HG03060 (cell line): ENCODE measurements around the gene FILIP1L.

ENCODE experiments used
- ATAC-seq: cut with Tn5 transposase; IDR thresholded peaks from one replicate; pipeline ENCODE4 v1.9.1; 2021; ENCODE audit warnings: low read depth, moderate number of reproducible peaks; ENCODE audit not compliant: unreplicated experiment

FILIP1L gene

DNA sequence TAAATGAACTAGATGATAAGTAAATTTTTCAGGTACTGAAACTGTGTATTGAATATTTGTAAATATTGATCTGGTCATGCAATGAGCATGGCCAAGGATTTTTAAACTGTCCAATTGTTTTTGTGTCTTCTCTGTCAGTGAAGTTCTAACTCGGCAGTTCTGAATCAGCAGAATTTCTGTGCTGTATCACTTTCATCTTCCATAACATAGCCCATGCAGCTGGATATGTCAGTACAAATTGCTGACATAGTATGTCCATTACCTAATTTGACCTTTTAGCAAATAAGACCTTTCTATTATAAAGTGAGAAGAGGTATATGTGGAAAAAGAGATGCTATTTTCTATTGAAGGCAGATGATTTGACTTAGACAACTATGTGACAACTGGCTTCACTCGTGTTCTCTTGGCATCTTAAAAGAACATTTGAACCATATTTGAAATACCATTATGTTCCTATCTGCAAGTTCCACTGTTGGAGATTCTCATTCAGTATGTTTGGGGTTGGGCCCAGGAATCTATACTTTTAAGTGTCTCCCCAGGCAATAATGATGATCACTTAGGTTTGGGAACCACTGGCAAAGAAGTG lies 206.2 kb downstream of the FILIP1L start:
- no peak for ATAC-seq

DNA sequence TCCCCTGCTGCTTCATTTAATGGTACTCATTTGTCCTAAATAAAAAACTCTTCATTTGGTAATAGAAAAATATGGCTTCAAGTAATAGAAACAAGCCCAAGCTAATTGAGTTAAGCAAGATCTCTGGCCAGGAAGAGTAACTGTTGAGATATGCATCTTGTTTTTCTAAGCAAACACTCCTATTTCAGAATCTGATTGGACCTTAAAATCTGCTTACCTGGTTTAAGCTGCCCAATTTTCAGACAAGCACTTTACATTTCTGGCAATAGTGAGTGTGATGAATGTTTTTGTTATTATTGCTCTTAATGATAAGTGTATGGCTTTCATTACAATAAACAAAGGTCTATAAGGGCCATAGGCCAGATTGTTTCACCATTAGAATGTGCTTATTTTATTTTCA lies 210.4 kb downstream of the FILIP1L start:
- no peak for ATAC-seq

DNA sequence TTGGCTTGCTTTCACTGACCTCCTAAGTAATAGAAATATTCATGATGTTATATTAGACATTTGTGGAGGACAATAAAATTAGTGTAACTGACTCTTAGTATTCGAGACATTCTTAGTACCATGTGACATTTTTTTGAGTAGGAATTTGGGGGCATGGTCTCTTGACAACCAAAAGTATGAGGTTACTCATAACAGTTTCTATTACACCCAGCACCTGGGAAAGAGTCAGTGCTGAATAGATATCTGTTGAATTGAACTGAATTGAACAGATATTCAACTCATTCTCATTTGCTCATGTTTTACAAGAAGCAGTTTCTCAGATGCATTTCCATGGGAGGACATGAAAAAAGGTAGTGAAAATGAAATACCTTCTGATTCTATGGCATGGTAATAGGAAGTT lies 212.2 kb downstream of the FILIP1L start:
- no peak for ATAC-seq

DNA sequence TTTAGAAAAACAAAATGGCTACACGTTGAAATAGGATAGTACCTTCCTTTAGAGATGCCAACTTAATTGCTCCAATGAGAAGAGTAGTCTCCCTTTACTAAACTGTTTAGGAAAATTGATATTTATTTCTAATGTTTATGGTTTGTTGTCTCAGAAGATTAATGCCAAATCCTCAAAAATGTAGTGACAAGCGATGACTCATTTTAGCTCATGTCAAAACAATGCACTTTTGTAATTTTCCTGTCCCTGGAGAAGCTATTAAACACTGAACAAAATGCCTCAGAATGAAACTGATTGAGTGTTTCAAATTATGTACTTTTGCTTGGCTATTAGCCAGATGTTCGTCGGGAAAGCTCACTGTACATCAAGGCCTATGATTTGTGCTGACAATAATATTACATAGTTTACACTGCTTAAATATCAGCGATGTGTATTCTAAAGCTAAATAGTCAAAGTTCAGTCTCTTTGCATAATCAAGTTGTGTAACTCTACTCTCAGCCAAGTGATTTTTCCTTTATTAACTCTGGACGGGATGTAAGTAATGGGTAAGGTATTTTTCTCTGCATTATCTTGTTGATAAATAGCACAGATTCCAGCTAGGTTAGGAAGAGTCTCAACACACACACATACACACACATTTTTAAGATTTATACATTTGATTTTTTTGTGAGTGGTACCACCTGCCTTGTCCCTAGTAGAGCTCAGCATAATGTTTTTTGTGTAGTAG lies 212.9 kb downstream of the FILIP1L start:
- ATAC-seq = no peak

DNA sequence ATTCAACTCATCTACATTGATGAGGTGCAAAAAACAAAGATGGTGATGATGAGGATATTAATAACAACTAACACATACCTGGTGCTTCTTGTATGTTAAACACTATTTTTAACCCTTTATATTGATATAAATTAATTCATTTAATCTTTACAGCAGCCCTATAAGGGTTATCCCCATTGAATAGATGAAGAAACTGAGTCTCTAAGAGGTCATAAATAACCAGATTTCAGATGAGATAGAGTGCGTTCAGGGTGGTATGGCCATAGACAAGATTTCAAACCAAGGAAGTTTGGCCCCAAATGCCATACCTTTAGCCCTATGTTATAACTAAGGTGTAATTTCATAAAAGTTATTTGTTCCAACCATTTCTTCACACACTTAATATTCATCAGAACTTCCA lies 214.1 kb downstream of the FILIP1L start:
- ATAC-seq = no peak

DNA sequence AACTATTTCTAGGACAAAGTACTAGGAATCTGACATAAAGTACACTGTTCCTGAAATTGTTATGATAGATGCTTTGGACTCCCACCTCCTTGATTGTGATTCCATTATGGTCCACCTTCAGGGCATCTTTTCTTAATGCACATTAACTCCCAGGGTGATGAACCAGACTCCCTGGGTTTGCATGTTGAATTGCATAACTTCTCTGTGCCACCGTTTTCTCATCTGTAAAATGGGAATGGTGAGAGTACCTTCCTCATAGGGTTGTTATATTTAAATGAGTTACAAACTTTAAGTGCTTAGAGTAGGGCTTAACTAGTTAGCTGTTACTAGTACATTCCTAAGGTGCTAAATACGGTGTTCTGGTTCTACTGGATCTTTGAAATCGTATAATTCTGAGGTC lies 214.7 kb downstream of the FILIP1L start:
- ATAC-seq = no peak

DNA sequence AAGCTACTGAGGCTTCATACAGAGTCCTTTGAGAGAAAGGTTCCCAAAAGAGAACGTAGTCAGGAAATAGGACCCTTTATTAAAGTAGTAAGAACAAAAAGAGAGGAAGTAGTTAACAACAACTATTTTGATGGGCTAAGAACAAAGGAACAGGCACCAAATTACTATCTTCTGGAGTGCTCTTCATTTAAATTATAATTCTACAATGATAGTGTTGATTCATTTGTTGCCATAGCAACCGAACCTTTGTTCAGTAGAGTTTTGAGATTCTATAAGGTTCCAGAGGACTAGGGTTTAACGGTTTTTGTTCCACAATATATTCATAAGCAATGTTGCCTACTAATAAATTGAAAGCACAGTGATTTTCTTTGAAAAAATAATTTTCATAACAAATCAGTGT lies 217.8 kb downstream of the FILIP1L start:
- no peak for ATAC-seq

DNA sequence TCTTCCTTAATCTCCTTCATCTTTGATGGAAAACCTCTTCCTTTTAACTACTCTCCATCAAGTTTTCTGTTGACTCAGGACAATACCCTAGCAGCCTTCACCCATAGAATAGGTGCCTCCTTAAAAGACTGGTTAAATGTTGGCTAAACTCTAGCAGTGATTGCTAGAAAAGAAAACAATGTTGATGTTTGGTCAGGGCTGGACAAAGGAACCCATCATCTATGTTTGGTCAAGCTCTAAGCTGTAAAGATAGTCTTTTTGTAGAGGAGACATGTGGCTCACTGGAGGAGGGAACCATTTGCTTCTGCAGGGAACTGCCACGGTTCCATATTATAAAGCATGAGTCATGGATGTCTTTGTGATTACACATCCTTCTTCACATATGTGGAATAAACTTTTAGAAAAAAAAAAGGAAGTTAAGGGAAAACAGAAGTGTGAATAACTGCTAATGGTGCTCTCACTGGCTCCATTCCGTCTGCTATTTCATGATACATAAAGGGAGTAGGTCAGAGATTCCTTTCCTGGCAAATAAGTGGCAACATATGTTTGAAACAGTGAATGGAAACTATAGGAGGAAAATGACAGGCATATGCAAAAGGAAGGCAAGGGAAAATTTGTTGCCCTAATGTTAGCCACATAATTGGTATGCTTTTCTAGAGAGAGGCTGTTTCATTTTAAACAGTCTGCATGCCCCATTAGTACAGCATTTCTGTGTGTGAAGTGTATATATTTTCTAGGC lies 218.4 kb downstream of the FILIP1L start:
- ATAC-seq = no peak

DNA sequence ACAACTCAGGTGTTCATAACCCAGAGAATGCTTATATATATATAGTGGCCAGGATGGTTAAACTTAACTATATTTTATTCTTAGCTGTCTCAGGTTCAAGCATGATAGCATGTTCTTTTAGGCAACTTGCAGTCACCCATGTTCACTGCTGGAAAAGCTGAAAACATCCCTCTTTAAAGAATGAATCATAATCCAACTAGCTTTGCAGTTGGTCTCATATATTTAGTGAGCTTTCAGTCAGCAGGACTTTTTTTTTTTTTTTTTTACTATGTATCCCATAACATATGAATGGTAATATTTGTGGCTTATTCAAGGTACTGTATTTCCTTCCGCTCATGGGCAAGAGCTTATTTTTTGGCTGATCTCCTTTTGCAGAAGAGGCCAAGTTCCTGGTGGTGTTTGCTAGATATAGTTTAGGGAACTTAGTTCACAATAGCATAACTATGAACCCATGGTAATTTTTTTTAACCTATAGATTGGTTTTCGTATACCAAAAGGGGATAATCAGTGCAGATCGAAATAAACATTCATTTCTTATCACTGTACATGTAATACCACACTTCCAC lies 219.1 kb downstream of the FILIP1L start:
- no peak for ATAC-seq

DNA sequence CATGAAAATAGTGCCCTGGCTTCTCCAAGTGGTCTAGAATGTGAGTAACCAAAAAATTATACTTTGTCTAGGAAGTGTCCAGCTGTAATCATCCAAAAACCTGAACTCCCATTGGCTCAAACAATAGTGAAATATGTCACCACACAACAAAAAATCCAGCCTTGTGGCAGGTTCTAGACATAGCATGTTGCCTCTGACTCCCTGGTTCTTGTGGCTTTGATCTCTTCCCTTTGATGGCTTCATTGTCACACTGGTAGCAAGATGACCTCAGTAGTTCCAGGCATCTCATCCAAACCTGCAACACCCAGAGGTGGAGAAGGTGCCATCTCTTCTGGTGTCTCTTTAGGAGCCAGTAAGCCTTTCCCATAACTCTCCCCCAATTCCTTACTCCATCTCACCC lies 222.0 kb downstream of the FILIP1L start:
- ATAC-seq = no peak

DNA sequence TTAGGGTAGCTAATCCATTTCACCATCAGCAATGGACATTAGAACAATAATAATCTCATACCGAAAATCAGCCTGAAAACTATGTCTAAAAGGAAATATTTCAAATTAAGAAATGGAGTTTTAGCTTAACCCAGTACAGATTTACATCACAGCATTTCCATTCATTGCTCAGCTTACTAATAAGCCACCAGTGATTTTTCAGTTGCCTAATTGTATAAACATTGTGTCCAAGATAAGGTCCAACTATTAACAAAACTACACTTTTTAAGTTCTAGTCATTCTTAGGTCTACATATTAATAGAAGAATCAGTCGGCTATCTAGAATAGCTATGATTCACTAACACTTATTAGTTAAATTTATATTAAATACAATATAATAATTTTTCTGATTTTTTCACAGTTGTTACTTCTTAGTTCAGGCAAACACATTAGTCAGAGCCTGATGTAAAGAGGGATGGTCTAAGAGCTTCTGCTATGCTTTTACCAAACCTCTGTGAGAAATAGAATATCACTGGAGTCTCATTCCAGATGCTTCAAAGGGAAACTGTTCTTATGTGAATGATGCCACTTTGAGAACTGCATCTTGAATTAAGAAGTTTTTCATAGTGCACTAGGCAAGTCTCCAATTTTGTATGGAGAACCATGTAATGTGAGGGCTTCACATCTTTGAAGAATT lies 222.6 kb downstream of the FILIP1L start:
- ATAC-seq = no peak

DNA sequence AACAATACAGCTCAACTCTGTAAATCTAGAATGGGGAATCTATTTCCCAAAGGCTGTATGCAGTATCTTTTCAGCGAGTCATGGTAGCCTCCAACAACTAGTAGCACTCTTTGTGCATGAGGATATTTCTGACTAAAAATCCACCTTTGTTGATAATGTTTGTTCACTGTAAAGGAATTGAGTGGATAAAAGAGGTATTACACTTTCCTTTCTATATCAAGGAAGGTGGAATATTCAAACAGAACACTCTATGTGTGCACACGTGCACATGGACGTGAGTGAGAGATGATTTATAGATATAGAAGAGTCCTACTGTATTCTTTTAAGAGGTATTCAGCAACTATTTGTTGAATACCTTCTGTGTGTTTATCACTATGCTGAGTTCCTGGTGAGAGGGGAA lies 228.4 kb downstream of the FILIP1L start:
- ATAC-seq = no peak

DNA sequence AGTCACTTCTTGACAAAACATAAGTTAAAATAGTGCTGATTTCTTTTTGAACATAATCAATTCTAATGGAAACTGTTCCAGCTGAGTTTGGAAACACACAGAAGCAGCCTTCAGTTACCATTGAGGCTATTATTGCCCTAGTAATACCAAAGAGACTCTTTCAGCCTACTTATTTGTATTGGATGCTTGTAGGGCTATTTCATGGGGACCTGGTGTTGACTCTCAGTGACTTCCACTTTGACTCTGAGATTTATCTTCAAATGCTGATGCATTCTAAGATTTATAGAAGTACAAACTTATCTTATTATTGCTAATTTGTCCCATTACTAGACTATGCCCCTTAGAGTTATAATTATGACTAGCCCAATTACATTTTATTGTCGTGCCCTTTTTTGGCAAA lies 229.2 kb downstream of the FILIP1L start:
- ATAC-seq = no peak

DNA sequence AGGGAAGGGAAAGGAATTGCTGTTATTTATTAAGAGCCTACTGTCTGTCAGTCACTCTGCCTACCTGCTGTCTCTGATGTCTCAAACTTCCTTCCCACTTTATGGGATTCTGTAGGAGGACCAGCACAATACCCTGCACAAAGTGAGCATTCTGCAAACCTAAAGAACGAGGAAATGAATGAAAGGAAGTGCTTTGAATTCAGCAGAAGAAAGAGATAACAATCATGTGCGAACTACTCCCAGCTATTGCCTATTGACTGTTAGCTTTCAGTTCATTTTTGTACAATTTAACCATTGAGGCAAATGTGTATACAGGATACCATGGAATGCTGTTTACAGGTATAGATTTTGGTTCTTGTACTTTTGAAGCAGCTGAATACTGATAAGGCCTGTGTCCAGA lies 229.8 kb downstream of the FILIP1L start:
- no peak for ATAC-seq

DNA sequence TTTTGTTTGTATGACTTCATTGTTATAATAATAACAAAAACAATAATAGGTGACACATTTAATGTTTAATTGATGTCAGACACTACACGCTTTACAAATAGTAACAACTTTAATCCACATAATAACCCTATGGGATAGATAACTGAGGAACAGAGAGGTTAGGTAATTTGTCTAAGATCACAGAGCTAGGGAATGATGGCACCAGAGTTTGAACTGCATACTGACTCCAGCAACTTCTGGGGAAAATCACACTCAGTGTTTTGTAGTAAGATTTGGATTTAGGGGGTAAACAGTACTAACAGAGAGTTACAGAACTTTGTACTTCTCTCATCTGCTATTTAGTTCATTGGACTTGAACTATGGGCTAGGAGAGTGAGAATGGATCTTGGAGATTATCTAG lies 230.6 kb downstream of the FILIP1L start:
- ATAC-seq = no peak

DNA sequence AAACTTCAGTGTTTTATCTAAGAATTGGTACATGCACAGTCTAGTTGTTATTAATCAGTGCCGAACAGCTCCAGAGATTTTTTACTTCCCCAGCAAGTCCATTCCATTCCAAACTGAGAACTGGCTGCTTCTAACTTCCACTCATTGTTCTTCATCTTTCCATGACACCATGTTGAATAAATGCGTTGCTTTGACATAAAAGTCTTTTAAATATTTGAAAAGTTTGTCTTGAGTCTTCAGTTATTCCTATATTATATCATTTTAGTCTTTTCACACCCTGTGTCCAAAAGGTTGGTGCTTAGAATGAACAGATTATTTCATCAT lies 231.2 kb downstream of the FILIP1L start:
- no peak for ATAC-seq

DNA sequence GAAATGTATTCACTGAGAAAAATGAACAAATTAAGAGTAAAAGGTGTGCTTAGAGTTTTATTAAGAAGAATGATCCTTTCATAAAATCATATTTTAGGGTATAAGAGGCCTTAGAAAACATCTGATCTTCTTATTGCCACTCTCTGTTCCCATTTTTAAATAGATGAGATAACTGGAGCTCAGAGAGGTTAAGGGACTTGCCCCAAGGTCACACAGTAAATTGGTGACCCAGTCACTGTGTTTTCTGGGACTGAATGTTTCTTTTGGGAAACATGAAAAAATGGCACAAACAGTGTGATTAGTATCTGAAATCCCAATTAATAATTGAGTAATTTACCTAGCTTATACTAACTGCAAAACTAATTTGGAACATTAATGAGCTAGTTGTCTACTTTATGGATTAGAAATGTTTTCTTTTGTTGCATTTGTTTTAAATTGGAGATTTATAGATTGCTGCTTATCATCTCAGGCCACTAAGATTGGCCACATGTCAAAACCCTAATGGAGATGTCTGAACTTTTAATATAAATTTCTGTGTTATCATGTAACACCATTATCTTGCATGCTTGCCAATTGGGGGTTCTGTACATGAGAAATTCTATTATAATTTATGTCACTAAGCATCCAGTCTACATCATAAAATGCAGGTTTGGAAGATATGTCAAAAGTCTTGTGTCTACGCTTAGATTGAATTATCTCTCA lies 231.7 kb downstream of the FILIP1L start:
- ATAC-seq = no peak

DNA sequence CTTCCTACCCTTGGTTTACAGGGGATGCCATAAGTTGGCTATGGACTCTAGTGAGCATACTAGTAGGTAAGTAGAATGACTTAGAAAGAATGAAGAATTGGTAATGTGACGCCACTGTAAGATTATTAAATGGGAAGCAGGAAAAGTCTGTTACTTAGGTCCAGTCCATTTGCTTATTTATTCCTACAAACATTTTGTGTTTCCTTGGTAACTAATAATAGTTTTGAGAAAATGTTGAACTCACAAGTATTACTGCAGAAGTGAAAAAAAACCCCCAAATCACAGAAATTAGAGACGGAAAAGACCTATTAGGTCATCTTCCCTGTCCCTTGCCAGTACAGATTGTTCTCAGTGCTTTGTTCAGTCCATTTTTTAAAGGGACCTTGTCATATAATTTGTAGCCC lies 233.2 kb downstream of the FILIP1L start:
- ATAC-seq = no peak

DNA sequence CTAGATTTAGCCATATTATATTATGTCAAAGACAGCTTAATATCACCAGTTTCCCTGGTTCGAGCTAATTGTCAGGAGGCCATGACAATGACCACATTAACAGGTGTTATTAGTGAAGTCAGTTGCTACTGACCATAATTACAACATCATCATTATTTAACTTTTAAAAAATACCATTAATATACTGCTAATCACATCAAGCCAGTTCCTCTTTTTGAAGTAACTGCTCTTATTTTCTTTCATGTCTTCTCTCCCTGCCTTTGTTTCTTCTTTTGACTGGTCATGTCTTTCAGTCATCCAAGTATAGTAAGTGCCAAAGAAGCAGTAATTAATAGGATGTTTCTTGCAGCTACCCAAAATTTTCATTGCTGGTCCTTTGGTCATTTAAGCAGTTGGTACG lies 235.0 kb downstream of the FILIP1L start:
- ATAC-seq = no peak

DNA sequence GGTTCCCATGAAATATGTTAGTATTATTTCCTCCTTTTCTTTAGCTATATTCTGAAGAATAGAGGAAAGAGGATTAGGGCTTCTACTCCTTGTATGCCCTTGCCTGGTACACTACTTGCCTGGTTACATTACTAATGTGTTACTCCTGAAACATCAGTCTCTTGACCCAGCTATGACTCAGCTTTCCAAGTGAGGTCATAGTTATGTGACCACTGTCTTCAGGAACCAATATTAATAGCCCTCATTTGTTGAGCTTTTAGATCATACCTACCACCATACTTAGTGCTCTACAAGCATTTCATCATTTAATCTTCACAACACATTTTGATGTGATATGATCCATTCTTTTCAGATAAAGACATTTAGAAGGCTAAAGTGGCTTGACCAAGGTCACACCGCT lies 236.3 kb downstream of the FILIP1L start:
- peak; percentile 45 for ATAC-seq
